ENCODE data around the gene FOXJ1.

FOXJ1 gene

DNA sequence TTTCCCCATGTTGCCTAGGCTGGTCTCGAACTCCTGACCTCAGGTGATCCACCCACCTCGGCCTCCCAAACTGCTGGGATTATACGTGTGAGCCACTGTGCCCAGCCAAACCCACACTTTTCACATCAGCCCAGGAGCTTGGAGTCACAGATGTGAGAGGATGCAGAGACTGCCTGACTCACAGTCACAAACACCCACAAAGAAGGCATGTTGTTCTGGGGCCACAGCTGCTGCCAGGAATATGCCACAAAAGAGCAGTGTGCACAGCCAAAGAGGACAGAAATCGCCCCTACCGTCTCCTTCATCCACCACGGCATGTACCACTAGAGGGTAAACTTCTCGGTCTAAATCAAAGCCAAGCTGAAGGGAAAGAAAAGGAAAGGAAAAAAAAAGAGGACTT lies 25.1 kb upstream of the FOXJ1 start:
- TF ChIP-seq, protein P1, sequence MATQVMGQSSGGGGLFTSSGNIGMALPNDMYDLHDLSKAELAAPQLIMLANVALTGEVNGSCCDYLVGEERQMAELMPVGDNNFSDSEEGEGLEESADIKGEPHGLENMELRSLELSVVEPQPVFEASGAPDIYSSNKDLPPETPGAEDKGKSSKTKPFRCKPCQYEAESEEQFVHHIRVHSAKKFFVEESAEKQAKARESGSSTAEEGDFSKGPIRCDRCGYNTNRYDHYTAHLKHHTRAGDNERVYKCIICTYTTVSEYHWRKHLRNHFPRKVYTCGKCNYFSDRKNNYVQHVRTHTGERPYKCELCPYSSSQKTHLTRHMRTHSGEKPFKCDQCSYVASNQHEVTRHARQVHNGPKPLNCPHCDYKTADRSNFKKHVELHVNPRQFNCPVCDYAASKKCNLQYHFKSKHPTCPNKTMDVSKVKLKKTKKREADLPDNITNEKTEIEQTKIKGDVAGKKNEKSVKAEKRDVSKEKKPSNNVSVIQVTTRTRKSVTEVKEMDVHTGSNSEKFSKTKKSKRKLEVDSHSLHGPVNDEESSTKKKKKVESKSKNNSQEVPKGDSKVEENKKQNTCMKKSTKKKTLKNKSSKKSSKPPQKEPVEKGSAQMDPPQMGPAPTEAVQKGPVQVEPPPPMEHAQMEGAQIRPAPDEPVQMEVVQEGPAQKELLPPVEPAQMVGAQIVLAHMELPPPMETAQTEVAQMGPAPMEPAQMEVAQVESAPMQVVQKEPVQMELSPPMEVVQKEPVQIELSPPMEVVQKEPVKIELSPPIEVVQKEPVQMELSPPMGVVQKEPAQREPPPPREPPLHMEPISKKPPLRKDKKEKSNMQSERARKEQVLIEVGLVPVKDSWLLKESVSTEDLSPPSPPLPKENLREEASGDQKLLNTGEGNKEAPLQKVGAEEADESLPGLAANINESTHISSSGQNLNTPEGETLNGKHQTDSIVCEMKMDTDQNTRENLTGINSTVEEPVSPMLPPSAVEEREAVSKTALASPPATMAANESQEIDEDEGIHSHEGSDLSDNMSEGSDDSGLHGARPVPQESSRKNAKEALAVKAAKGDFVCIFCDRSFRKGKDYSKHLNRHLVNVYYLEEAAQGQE (IDR thresholded peaks at IDR 0.05; ENCODE audit: insufficient read depth in 1 of 2, low read depth in 2 of 2, low read length in 2 of 2) = no peak
- no peak for TF ChIP-seq TAF1 (IDR thresholded peaks at IDR 0.05; ENCODE audit: borderline replicate concordance, insufficient read depth, low read length)

DNA sequence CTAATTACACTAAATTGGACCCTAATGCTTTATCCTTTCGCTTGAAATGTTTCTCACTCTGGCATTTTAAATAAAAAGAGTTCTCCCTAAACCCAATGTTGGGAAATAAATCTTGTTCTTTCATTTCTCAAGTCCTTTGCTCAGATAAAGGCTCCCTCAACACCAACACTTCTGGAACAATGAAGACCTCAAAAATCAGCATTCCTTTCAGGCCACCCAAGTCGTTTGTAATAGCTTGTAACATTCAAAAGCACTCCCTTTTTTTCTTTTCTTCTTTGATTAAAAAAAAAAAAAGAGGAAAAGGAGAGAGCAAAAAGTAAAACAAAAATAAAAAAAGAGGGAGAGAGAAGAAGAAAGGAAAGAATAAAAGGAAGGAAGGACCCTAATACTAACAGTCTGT lies 23.3 kb upstream of the FOXJ1 start:
- no peak for TF ChIP-seq FOXP2 (optimal IDR thresholded peaks at IDR 0.05; ENCODE audit: borderline replicate concordance, extremely low read depth, extremely low read length, insufficient read depth)

DNA sequence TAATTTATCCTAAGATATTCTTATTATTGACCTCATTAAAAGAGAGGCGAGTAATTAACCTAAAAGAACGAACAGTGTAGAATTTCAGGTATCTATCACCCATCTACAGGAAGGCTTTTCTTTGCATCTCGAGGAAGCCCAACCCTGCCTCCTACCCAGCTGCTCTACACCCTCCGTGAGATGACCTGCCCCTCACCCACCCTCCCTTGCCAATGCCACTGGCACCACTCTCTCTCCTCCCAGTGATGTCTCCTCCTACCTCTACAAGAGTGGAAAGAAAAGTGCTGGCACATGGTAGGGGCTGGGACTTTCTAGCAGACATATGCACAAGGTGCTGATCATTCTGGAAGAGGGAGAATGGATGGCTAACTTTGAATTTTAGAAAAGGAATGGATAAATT lies 22.9 kb upstream of the FOXJ1 start:
- TF ChIP-seq POLR2AphosphoS5 (IDR thresholded peaks at IDR 0.05; ENCODE audit: low read depth, low read length) (no peak), SIN3A (IDR thresholded peaks at IDR 0.05; ENCODE audit: borderline replicate concordance, insufficient read depth, low read length) (no peak), TAF1 (IDR thresholded peaks at IDR 0.05; ENCODE audit: borderline replicate concordance, insufficient read depth, low read length) (no peak), FOXP2 (optimal IDR thresholded peaks at IDR 0.05; ENCODE audit: borderline replicate concordance, extremely low read depth, extremely low read length, insufficient read depth) (no peak)
- TF ChIP-seq, protein P1 (IDR thresholded peaks at IDR 0.05; ENCODE audit: insufficient read depth in 1 of 2, low read depth in 2 of 2, low read length in 2 of 2) = no peak

DNA sequence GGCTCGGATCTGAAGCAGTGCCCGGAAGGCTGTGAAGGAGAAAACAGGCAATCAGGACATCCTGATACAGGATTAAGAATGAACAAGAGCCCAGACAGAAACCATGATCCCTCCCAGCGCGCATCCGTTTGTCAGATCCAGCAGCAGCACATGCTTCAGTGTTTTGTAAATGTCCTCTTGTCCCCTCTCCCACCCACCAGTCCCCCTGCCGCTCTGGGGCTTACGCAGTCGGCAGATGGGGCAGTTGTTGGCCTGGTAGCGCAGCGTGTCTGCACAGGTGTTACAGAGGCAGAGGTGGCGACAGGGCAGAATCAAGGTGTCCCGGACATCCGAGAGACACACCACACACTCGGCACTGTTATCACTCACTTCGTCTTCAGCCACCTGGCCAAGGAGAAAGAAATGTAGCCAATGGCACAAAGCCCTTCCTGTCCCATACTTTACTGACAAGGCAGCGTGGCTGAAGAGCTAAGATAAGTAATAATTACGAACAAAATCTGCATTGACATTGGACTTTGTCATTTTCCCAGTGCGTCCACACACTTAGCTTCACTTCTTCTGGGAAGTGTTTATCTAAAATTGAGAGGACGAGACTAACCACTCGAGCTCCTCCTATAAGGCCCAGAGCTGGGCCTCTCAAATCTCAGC lies 20.7 kb upstream of the FOXJ1 start:
- TF ChIP-seq FOXP2 (optimal IDR thresholded peaks at IDR 0.05; ENCODE audit: borderline replicate concordance, extremely low read depth, extremely low read length, insufficient read depth) (no peak), TAF1 (IDR thresholded peaks at IDR 0.05; ENCODE audit: borderline replicate concordance, insufficient read depth, low read length) (no peak), POLR2AphosphoS5 (IDR thresholded peaks at IDR 0.05; ENCODE audit: low read depth, low read length) (no peak)

DNA sequence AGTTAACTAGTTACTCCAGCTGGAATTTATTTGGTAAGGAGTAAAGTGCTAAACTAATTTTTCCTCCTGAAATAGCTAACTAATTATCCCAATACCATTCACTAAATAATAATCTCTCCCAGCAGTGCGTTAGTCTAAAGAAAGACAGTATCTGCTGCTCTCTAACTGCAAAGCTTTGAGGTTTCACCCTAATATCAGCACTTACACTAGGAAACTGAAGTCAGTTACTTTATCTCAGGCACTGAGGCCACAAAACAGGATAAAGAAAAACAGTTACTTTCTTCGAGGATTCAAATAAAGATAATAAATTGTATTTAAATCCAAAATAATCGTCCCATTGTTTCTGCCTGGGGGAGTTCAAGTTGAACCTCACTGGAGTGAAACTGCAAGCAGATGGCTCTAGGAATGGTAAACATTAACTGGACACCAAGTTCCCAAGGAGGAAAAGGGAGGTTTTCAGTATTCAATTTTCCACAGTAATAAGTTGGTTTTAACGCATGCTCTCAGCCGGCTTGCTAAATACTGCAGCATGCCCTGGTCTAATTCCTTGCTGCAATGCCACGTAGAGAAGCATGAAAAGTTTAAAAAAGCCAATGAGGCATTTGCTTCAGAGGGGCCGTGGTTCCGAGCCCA lies 20.0 kb upstream of the FOXJ1 start:
- TF ChIP-seq POLR2AphosphoS5 (IDR thresholded peaks at IDR 0.05; ENCODE audit: low read depth, low read length) (no peak), TAF1 (IDR thresholded peaks at IDR 0.05; ENCODE audit: borderline replicate concordance, insufficient read depth, low read length) (no peak)

DNA sequence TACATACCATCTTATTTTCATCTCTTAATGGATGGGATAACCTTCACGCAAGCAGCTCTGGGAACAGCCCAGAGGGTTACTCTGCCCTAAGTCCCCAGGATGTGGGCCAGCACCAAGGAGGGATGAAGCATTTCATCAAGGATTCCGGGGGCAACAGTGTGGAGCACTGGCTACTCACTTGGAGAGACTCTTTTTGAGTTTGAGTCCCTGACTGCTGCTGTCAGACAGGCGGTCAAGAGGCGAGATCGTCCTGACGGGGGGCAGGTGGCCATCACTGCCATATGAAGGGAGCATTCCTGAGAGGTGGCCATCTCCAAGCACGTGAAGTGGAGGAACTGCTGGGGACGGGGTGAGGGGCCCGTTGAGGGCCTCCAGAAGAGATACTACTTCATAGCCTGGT lies 18.1 kb upstream of the FOXJ1 start:
- TF ChIP-seq SIN3A (IDR thresholded peaks at IDR 0.05; ENCODE audit: borderline replicate concordance, insufficient read depth, low read length) (no peak), POLR2AphosphoS5 (IDR thresholded peaks at IDR 0.05; ENCODE audit: low read depth, low read length) (no peak), FOXP2 (optimal IDR thresholded peaks at IDR 0.05; ENCODE audit: borderline replicate concordance, extremely low read depth, extremely low read length, insufficient read depth) (no peak), TAF1 (IDR thresholded peaks at IDR 0.05; ENCODE audit: borderline replicate concordance, insufficient read depth, low read length) (no peak)
- TF ChIP-seq, protein P1 (IDR thresholded peaks at IDR 0.05; ENCODE audit: insufficient read depth in 1 of 2, low read depth in 2 of 2, low read length in 2 of 2) = no peak

DNA sequence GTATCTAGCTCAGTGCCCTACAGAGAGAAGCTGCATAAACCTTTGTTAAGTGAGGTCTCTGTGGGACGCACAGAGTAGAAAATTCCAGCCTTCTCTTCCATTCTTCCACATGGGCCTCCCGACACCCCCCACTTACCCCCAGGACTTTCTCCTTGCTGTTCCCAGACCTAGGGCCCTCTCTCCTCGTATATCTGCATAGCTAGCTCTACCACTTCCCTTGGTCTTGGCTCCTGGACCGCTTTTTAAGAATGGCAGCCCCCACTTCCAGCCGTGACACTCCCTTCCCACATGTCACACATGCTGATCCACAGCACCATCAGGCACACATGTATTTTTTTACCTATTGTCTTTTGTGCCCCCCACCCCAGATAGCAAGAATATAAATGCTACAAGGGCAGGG lies 16.7 kb upstream of the FOXJ1 start:
- TF ChIP-seq POLR2AphosphoS5 (IDR thresholded peaks at IDR 0.05; ENCODE audit: low read depth, low read length) (no peak), FOXP2 (optimal IDR thresholded peaks at IDR 0.05; ENCODE audit: borderline replicate concordance, extremely low read depth, extremely low read length, insufficient read depth) (no peak), TAF1 (IDR thresholded peaks at IDR 0.05; ENCODE audit: borderline replicate concordance, insufficient read depth, low read length) (no peak), SIN3A (IDR thresholded peaks at IDR 0.05; ENCODE audit: borderline replicate concordance, insufficient read depth, low read length) (no peak)
- TF ChIP-seq, protein P1 (IDR thresholded peaks at IDR 0.05; ENCODE audit: insufficient read depth in 1 of 2, low read depth in 2 of 2, low read length in 2 of 2) = no peak

Measured in PFSK-1 (cell line).